ENCODE measurements around the gene GPR158.

The GPR158 gene

DNA sequence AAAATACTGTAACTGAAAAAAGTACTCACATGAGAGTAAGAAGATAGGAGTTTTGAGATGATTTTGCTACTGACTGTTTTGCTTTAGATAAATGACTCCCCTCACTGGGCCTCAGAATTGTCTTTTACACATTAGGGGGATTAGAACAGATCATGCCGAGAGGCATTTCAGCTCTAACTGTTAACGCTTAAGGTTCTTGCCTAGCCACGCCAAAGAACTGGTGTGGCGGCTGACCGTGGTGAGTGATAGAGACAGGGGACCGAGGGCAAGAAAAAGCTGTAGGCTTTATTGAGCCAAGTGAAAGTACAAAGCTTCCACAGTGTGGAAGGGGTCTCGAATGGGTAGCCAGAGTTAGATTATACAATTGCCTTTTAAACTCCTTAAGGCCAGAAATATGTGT is 390.8 kb downstream of the GPR158 start:
- no peak for DNase-seq (ENCODE audit: low spot score in 2 of 2)
- Histone ChIP-seq H3K27me3 (ENCODE audit: low read depth) (no peaks in the 10 kb centered on the region), H3K9me3 (no peaks in the 10 kb centered on the region), H3K4me1 (peaks cover 14% of the 10 kb centered on the region), H3K4me3 (no peak overlapping the region), H3K36me3 (replicated peaks) (no peaks in the 10 kb centered on the region)
- in situ Hi-C loops (cut with MboI; ENCODE audit: low sequenced_read_pairs): no loop called here

DNA sequence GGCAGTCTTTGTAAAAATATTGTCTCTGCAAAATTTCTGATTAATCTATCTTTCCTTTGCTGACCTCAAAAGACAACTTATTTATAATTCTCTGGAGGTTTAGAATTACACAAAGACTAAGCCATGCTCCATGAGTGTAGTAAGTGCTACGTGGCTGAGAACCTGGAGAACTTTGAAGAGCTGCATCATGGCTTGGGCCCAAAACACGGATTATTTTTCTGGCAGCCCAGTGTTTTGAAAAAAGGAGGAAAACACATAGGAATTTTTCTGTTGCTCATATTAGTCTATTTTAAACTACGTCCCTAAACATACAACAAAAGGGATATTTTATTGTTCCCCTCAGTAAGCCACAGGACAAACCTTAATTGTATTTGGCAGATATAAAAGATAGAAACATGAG is 398.5 kb downstream of the GPR158 start:
- Histone ChIP-seq H3K4me1 (no peaks in the 10 kb centered on the region), H3K9me3 (no peaks in the 10 kb centered on the region), H3K27me3 (ENCODE audit: low read depth) (no peaks in the 10 kb centered on the region), H3K4me3 (no peak overlapping the region), H3K36me3 (replicated peaks) (no peaks in the 10 kb centered on the region)
- DNase-seq (ENCODE audit: low spot score in 2 of 2): no peak
- in situ Hi-C loops (cut with MboI; ENCODE audit: low sequenced_read_pairs): no loop called here

DNA sequence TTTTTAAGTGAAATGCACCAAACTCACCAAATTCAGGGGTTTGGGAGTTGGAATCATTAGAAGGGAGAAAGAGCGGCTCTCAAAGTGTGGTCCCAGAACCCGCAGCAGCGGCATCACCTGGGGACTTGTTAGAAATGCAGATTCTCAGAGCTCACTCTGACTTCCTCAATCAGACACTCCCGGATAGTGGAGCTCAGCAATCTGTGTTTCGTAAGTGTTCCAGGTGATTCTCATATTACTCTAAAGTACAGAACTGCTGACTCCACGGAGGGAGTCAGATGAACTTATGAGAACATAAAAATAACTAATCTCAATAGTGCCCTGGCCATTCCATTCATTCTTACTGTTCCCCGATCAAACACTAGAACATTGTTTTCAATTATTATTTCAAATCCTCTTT is 400.5 kb downstream of the GPR158 start:
- no peak for DNase-seq (ENCODE audit: low spot score in 2 of 2)
- H3K27me3 ChIP-seq (ENCODE audit: low read depth): no peaks in the 10 kb centered on the region
- no peaks in the 10 kb centered on the region for H3K9me3 ChIP-seq
- in situ Hi-C loops (cut with MboI; ENCODE audit: low sequenced_read_pairs): no loop called here
- H3K36me3 ChIP-seq (replicated peaks): no peaks in the 10 kb centered on the region
- H3K4me1 ChIP-seq: no peaks in the 10 kb centered on the region
- H3K4me3 ChIP-seq: no peak overlapping the region

DNA sequence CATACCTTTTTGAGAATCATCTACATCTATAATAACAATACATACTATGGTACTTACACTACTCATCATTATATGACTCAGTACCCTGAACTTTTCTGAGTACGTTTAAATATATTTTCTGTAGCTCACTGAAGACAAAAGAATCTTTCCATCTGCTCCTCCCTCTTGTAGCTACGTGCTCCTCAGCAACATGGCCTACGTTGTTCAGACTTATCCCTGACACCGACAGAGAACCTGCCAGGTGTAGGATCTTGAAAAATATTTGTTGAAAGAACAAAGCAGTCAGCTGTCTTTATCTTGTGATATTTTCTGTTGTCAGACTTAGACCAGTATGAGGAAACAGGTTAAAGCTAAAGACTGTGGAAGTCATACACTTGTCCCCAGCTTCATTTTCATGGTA is 403.3 kb downstream of the GPR158 start:
- in situ Hi-C loops (cut with MboI; ENCODE audit: low sequenced_read_pairs): no loop called here
- no peaks in the 10 kb centered on the region for H3K27me3 ChIP-seq (ENCODE audit: low read depth)
- no peak overlapping the region for H3K4me3 ChIP-seq
- H3K4me1 ChIP-seq: no peaks in the 10 kb centered on the region
- H3K36me3 ChIP-seq (replicated peaks): no peaks in the 10 kb centered on the region
- H3K9me3 ChIP-seq: no peaks in the 10 kb centered on the region
- DNase-seq (ENCODE audit: low spot score in 2 of 2): no peak

DNA sequence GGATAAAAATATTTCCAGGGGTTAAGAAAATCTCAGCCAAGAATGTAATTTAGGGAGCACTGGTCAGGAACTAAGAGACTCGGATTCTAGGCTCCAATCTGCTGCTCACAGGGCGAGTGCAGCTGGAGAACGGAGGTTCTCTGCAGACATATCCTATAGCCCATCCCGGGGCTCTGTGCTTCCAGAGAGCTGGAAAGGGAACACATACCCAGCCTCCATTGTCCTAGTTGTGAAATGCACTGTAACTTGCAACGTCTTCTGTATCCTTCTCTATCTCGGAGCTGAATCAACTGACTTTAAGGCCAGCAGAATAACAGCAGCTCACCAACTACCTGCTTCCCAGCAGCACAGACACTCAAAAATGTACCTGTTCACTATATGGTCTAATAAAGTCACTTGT is 408.2 kb downstream of the GPR158 start:
- Histone ChIP-seq H3K4me3 (no peak overlapping the region), H3K4me1 (no peaks in the 10 kb centered on the region), H3K27me3 (ENCODE audit: low read depth) (no peaks in the 10 kb centered on the region), H3K36me3 (replicated peaks) (no peaks in the 10 kb centered on the region), H3K9me3 (no peaks in the 10 kb centered on the region)
- in situ Hi-C loops (cut with MboI; ENCODE audit: low sequenced_read_pairs): no loop called here
- no peak for DNase-seq (ENCODE audit: low spot score in 2 of 2)

DNA sequence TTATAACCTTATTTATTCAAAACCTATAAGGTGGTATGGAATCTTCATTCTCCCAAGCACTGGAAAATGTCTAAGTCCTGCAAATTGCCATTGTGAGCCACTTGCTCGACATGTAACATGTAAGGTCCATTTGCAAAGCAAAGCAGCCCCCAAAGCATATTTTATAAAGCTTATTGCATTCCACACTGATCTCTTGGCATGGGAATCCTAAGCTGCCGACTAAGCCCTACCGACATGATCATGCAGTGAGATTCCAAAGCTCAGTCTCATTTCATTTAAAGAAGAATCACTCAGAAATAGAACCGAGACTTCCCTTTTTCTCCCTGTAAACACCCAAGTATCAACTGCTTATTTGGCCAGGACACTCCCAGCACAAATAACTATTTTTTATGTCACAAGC is 425.9 kb downstream of the GPR158 start:
- H3K36me3 ChIP-seq (replicated peaks): no peaks in the 10 kb centered on the region
- no peaks in the 10 kb centered on the region for H3K27me3 ChIP-seq (ENCODE audit: low read depth)
- DNase-seq (ENCODE audit: low spot score in 2 of 2): no peak
- no peak overlapping the region for H3K4me3 ChIP-seq
- in situ Hi-C loops (cut with MboI; ENCODE audit: low sequenced_read_pairs): no loop called here
- no peaks in the 10 kb centered on the region for H3K9me3 ChIP-seq
- no peaks in the 10 kb centered on the region for H3K4me1 ChIP-seq

DNA sequence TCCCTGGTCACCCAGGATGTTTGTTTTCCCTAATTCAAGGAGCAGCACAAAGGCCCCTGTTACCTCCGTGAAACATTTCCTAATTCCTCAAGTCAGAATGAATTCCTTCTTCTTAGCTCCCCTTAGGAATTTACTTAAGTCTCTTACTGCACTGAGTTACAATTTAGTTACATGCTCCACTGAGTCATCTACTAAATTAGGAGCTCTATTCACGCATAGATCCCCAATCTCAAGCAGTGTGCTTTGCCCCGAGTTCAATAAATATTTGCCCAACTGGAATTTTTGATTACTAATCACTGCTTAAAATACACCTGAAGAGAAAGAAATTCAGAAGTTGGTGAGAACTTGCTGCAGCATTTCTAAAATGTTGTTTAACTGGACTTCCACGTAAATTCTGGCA is 429.8 kb downstream of the GPR158 start:
- H3K9me3 ChIP-seq: no peaks in the 10 kb centered on the region
- H3K4me1 ChIP-seq: no peaks in the 10 kb centered on the region
- no peak for DNase-seq (ENCODE audit: low spot score in 2 of 2)
- in situ Hi-C loops (cut with MboI; ENCODE audit: low sequenced_read_pairs): no loop called here
- H3K4me3 ChIP-seq: no peak overlapping the region
- H3K36me3 ChIP-seq (replicated peaks): no peaks in the 10 kb centered on the region
- H3K27me3 ChIP-seq (ENCODE audit: low read depth): no peaks in the 10 kb centered on the region

DNA sequence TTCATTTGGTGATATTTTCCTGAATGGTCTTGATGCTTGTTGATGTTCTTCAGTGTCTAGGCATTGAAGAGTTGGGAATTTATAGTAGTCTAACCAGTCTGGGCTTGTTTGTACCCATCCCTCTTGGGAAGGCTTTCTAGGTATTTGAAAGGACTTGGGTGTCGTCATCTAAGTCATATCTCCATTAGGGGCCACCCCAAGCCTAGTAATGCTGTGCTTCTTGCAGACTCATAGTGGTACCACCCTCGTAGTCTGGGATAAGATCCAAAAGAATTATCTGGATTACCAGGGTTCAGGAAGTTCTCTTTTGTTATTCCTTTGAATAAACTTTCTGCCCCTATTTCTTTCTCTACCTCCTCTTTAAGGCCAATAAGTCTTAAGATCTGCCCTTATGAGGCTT is 439.9 kb downstream of the GPR158 start:
- H3K27me3 ChIP-seq (ENCODE audit: low read depth): no peaks in the 10 kb centered on the region
- DNase-seq (ENCODE audit: low spot score in 2 of 2): no peak
- no peaks in the 10 kb centered on the region for H3K36me3 ChIP-seq (replicated peaks)
- in situ Hi-C loops (cut with MboI; ENCODE audit: low sequenced_read_pairs): no loop called here
- no peaks in the 10 kb centered on the region for H3K4me1 ChIP-seq
- H3K9me3 ChIP-seq: no peaks in the 10 kb centered on the region
- H3K4me3 ChIP-seq: no peak overlapping the region

DNA sequence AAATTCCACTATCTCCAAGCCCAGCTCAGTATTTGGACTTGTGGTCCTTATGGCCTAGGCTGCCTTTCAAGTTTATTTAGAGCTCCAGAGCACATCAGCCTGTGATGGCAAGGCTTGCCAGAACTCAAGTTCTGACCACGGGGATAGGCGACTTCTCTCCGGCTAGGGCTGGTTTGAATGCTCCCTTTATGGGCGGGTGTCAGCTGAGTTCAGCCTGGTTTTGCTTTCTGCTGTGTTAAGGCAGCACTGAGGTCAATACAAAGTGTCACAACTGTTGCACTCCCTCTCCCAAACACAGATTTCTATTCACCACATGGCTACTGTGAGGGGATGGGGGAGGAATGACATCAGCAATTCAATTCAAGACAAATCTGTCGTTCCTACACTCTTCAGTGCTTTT is 441.1 kb downstream of the GPR158 start:
- Histone ChIP-seq H3K27me3 (ENCODE audit: low read depth) (no peaks in the 10 kb centered on the region), H3K9me3 (no peaks in the 10 kb centered on the region), H3K4me1 (no peaks in the 10 kb centered on the region), H3K36me3 (replicated peaks) (no peaks in the 10 kb centered on the region), H3K4me3 (no peak overlapping the region)
- DNase-seq (ENCODE audit: low spot score in 2 of 2): no peak
- in situ Hi-C loops (cut with MboI; ENCODE audit: low sequenced_read_pairs): no loop called here

DNA sequence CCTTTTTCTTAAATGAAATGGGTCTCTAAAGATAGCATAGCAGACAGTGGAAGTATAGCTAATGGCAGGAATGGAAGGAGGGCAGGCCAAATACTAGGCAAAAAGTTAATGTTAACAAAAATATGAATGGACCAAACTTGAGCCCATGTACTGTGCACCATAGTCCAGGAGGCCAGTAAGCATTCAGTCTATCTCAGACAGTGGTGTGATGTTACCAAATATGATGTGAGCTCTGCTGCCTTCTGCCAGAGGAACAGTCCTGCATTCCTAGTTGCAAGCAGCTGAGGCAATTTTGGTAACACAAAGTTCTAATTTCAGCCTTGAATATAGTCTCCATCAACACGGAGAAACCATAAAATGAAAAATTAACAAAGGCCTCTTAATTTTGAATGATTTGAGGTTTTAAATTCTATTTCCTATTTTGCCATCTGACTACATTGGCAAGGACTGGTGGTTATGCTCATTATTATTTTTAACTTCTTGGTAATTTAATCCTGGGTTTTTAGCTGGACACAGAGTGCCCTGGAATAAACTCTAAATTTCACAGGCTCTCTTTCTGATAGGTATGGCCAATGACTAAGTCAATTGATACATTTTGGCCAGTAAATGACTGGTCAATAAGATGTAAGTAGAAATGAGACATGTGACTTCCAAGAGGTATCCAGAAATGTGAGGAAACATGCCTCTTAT is 442.2 kb downstream of the GPR158 start:
- Histone ChIP-seq H3K4me1 (no peaks in the 10 kb centered on the region), H3K27me3 (ENCODE audit: low read depth) (no peaks in the 10 kb centered on the region), H3K36me3 (replicated peaks) (no peaks in the 10 kb centered on the region), H3K9me3 (no peaks in the 10 kb centered on the region), H3K4me3 (no peak overlapping the region)
- in situ Hi-C loops (cut with MboI; ENCODE audit: low sequenced_read_pairs): no loop called here
- DNase-seq (ENCODE audit: low spot score in 2 of 2): no peak

DNA sequence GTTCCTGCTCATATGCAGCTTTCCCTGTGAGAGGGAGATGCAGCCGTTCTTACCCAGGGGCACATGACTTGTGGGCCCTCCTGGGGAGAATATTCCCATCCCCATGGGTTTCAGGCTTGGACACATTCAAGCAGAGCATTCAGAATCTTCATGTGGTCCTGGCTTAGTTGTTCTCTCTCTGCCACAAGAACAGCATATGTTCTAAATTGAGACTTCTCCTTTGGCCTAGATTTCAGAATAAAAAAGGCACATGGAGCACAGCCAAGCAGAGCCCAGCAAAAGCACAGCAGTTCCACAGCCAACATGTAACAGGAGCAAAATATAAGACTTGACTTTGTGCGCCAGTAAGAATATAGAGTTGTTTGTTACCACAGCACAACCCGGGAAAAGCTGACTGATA is 452.8 kb downstream of the GPR158 start:
- Histone ChIP-seq H3K9me3 (no peaks in the 10 kb centered on the region), H3K4me1 (no peaks in the 10 kb centered on the region), H3K4me3 (no peak overlapping the region), H3K36me3 (replicated peaks) (no peaks in the 10 kb centered on the region), H3K27me3 (ENCODE audit: low read depth) (no peaks in the 10 kb centered on the region)
- in situ Hi-C loops (cut with MboI; ENCODE audit: low sequenced_read_pairs): no loop called here
- DNase-seq (ENCODE audit: low spot score in 2 of 2): no peak

DNA sequence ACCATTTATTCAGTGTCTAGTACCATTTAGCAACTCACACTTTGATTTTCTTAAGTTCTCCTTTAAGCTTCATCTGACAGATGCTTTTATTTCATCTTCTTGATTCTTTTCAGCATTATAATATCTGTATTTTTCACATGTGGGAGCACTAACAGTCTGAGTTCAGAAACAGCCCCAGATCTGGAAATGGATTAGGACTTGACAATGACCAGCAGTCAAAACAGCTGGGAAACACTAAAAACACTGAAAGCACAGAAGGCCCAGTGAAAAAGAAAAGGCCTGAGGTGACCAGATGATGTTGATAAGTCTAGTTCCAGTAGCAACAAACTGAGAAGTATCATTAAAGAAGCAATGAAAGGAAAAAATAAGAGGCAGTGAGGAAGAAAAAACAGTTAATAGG is 454.5 kb downstream of the GPR158 start:
- Histone ChIP-seq H3K4me3 (no peak overlapping the region), H3K27me3 (ENCODE audit: low read depth) (no peaks in the 10 kb centered on the region), H3K4me1 (no peaks in the 10 kb centered on the region), H3K9me3 (no peaks in the 10 kb centered on the region), H3K36me3 (replicated peaks) (no peaks in the 10 kb centered on the region)
- in situ Hi-C loops (cut with MboI; ENCODE audit: low sequenced_read_pairs): no loop called here
- no peak for DNase-seq (ENCODE audit: low spot score in 2 of 2)

DNA sequence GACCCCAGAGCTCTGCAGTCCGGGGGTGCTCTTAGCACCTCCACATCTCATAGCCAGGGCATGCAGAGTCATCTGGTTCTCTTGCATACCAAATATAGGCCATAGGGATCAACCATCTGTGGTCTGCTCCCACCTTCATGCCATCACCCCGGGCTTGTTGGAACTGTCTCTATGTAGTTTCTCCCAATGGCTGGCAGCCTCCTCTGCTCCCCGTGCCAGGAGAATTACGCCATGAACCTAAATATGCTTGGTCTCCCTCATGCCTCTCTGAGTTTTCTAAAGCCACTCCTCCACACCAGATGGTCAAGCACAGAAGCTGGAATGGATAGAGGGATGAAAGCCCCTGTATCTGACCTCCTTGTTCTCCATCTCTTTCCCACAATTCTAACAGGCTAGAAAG is 456.7 kb downstream of the GPR158 start:
- Histone ChIP-seq H3K4me1 (no peaks in the 10 kb centered on the region), H3K36me3 (replicated peaks) (no peaks in the 10 kb centered on the region), H3K27me3 (ENCODE audit: low read depth) (no peaks in the 10 kb centered on the region), H3K9me3 (no peaks in the 10 kb centered on the region), H3K4me3 (no peak overlapping the region)
- no peak for DNase-seq (ENCODE audit: low spot score in 2 of 2)
- in situ Hi-C loops (cut with MboI; ENCODE audit: low sequenced_read_pairs): no loop called here

DNA sequence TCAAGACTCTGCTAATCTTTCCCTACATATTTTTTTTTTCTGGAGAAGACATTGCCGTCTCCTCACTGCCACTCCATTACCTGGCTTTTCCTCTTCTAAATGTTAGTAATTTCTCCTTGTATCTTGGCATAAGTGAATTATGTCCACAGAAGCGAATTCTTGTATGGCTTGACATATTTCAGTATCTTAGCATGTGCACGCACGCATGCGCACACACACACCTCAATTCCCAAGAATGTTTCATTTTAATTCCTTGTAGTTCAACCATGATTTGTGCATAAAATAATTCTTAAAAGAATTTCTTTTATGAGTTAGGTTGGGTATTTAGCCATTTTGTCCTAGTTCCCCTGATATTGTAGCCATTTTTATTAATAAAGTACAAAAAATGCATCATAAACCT is 458.0 kb downstream of the GPR158 start:
- no peaks in the 10 kb centered on the region for H3K36me3 ChIP-seq (replicated peaks)
- no peak for DNase-seq (ENCODE audit: low spot score in 2 of 2)
- H3K4me3 ChIP-seq: no peak overlapping the region
- in situ Hi-C loops (cut with MboI; ENCODE audit: low sequenced_read_pairs): no loop called here
- no peaks in the 10 kb centered on the region for H3K27me3 ChIP-seq (ENCODE audit: low read depth)
- no peaks in the 10 kb centered on the region for H3K4me1 ChIP-seq
- no peaks in the 10 kb centered on the region for H3K9me3 ChIP-seq

DNA sequence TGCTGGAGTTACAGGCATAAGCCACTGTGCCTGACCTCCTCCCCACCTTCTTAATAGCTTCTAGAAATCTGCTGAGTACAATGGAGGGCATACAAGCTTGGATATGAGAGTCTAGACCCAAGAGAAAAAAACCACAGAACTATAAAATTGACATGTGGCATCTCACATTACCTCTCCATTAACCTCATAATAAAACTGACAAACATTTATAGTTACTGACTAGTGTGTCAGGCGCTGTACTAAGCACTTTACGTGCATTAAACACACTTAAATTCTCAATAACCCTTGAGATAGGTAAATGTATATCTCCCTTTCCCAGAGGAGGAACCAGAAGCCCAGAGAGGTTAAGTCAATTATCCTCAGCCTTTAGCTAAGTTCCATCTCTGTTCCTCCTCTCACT is 458.7 kb downstream of the GPR158 start:
- in situ Hi-C loops (cut with MboI; ENCODE audit: low sequenced_read_pairs): no loop called here
- no peaks in the 10 kb centered on the region for H3K4me1 ChIP-seq
- DNase-seq (ENCODE audit: low spot score in 2 of 2): no peak
- no peaks in the 10 kb centered on the region for H3K27me3 ChIP-seq (ENCODE audit: low read depth)
- no peaks in the 10 kb centered on the region for H3K9me3 ChIP-seq
- H3K36me3 ChIP-seq (replicated peaks): no peaks in the 10 kb centered on the region
- H3K4me3 ChIP-seq: no peak overlapping the region

All from HAP-1 (cell line).